HEK293T (cell line): ENCODE results near the gene CCDC88C.

Experiments
- BHLHE40 ChIP-seq: fragments of 450-650 bp; IDR thresholded peaks from 2 replicates; pipeline ENCODE4 v1.6.1; 2016; ENCODE audit warnings: mild to moderate bottlenecking, moderate library complexity, borderline replicate concordance
- ELF4 ChIP-seq: fragments of 450-650 bp; IDR thresholded peaks from 2 replicates; pipeline ENCODE4 v1.6.1; 2017; ENCODE audit warnings: antibody characterized with exemption
- FOXA1 ChIP-seq: fragments of 450-650 bp; IDR thresholded peaks from 2 replicates; pipeline ENCODE4 v1.6.1; 2016; ENCODE audit warnings: mild to moderate bottlenecking
- FOXK2 ChIP-seq: fragments of 450-650 bp; IDR thresholded peaks from 2 replicates; pipeline ENCODE4 v1.6.1; 2016; ENCODE audit warnings: mild to moderate bottlenecking
- FOXM1 ChIP-seq: fragments of 450-650 bp; IDR thresholded peaks from 2 replicates; pipeline ENCODE4 v1.6.1; 2017; ENCODE audit warnings: mild to moderate bottlenecking, borderline replicate concordance
- HDGF ChIP-seq: fragments of 450-650 bp; IDR thresholded peaks from 2 replicates; pipeline ENCODE4 v1.6.1; 2017; ENCODE audit warnings: antibody characterized with exemption, borderline replicate concordance
- L3MBTL2 ChIP-seq: fragments of 450-650 bp; conservative IDR thresholded peaks from 2 replicates; pipeline ENCODE4 v1.6.1; 2016; ENCODE audit warnings: mild to moderate bottlenecking
- LEF1 ChIP-seq: fragments of 450-650 bp; IDR thresholded peaks from 2 replicates; pipeline ENCODE4 v1.6.1; 2017; ENCODE audit warnings: mild to moderate bottlenecking, borderline replicate concordance
- SP1 ChIP-seq: fragments of 450-650 bp; IDR thresholded peaks from 2 replicates; pipeline ENCODE4 v1.6.1; 2017
- TARDBP ChIP-seq: fragments of 450-650 bp; IDR thresholded peaks from 2 replicates; pipeline ENCODE4 v1.6.1; 2016
- TF ChIP-seq, protein P1 (sequence below): fragments of 450-650 bp; IDR thresholded peaks from 2 replicates; pipeline ENCODE4 v1.6.1; 2016

DNA sequence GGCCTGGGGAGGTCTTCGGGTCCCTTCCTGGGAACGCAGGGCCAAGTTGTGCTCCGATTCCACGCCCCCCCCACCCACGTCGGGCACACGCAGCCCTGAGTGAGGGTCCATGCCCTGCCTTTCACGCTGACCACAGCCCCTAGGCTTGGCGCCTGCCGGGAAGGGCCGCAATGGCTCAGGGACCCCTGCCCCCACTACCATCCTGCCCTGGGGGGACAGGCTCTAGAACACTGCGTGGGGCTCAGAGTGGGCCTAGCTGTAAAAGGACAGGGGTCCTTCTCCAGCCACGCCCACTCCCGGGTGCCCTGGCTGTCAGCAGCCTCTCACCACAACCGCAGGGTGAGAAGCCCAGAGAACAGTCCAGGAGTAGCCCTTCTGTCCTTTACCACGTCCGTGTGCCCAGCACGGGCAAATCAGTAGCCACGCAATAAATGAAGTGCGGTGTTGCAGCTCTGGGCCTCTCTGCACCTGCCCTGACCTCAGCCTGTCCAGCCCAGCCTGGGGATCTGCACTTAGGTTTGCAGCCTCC, 163.8 kb downstream of the CCDC88C start:
- TF ChIP-seq FOXA1, result no peak
- TF ChIP-seq FOXK2, result no peak
- TF ChIP-seq, protein P1, sequence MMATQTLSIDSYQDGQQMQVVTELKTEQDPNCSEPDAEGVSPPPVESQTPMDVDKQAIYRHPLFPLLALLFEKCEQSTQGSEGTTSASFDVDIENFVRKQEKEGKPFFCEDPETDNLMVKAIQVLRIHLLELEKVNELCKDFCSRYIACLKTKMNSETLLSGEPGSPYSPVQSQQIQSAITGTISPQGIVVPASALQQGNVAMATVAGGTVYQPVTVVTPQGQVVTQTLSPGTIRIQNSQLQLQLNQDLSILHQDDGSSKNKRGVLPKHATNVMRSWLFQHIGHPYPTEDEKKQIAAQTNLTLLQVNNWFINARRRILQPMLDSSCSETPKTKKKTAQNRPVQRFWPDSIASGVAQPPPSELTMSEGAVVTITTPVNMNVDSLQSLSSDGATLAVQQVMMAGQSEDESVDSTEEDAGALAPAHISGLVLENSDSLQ, result no peak
- TF ChIP-seq LEF1, result no peak
- TF ChIP-seq HDGF, result no peak
- no peak for TF ChIP-seq L3MBTL2
- TF ChIP-seq BHLHE40, result no peak
- no peak for TF ChIP-seq SP1
- TF ChIP-seq TARDBP, result no peak
- TF ChIP-seq FOXM1, result no peak
- no peak for TF ChIP-seq ELF4
